ENCODE results near the gene ERC2.

Gene ERC2

GRCh38 chr3:56173601-56174000 lies 294.7 kb downstream of the ERC2 start:
- no peak for DNase-seq

DNA sequence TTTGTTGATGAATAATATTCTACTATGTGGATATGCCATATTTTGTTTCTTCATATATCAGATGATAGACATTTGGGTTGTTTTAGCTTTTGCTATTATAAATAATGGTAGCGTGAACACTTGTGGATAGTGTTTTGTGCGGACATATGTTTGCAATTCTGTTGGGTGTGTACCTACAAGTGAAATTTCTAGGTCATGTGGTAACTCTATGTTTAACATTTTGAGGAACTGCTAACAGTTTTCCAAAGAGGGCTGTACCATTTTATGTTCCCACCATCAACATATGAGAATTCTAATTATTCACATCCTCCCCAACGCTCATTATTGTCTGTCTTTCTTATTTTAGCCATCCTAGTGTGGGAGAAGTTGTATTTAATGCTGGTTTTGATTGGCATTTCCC lies 303.8 kb downstream of the ERC2 start:
- DNase-seq, result no peak

DNA sequence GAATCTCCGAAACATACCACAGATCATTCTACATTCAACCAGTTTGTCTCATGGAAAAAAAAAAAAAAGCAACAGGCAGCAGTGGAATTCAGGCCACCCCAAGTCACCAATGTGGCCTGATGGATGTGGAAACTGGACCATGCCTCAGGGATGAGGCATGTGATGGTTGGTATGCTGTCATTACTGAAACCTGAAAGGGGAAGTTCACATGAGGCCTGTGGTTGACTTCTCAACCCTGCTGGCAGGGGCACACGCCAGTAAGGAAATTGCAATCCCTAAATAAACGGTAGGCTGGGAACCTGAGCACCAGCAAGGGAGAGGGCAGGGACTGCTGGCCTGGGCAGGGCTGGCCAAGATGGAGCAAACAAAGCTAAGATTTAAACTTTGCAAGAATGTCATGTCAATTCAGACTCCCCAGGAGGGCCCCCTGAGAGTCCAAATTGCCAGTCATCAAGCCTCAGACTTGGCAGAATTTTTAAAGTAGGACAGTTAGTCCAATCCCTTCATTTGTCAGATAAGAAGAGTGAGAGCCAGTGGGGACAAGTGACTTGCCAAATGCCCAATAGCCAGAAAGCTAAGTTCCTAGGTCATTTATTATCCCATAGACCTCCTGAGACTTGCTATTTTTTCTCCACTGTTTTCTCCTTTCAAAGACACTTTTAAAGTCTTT lies 310.4 kb downstream of the ERC2 start:
- peak; percentile 1 to 7 for DNase-seq

DNA sequence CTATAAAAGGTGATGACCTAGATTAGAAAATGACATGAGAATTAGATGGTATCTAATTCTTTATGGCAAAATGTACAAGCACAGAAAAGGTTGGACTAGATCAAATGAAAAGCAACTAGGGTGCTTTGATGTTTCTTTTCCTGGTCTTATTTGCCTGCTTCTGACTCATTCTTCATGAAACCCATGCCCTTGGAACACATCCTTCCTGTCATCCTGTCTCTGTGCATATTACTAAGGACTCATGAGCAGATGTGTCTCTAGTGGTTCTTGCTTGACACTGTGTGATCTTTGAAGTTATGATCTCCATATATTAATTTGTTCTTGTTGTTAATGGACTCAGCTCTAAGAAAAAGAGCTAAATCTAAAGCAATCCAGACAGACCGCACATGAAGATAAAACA lies 314.0 kb downstream of the ERC2 start:
- no peak for DNase-seq

DNA sequence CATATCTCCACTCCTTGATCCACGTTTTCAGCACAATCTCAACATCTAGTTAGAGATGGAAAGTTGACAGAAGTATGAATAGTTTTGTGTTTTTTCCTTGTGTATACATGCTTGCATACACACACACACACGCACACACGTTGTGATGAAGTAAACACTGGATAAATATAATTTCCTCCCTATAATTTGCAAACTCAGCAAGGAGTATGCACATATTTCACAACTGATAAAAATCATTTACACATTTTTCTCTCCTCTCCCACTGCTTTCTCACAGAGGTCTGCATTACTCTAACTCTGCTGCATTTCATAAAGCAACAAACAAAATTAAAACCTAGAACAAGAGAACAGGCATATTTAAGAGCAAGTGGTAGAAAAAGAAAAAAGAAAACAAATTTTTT lies 320.9 kb downstream of the ERC2 start:
- no peak for DNase-seq

DNA sequence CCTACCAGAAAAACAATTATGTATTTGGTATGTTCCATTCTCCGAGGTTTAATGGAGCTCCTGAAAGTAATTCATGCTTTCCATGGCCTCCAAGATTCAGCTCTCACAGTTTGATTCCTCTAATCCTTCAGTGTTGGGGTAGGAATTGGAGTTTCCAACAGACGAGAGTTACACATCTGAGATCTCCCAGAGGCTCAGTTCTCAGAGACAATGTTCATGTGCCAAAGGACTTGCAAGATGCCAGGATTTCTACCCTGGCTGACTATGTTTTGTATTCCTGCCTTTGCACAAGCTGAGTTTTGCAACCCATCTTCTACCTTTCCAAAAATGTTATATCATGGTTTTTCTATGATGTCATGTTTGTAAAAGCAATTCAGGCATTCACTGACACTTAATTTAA lies 322.9 kb downstream of the ERC2 start:
- no peak for DNase-seq

DNA sequence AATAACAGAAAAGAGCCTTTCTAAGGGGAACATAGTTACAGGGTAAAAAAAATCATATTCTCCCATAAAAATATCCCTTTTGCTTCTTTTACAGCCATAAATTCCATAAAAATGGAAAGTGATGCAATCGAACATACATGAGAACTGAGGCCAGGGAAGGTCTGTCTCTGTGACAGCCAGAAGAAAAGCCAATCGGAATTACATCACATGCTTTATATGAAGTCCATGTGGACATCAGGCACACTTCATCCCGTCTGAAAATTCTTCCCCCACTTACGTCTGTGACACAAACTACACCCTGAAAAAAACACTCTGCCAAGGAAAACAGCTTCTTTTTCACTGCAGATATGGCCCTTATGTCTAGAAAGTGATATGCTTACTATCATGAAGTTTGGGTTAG lies 323.5 kb downstream of the ERC2 start:
- DNase-seq, result no peak

- no peak for DNase-seq
Measured at GRCh38 chr3:56137415-56137814, 330.9 kb downstream of the ERC2 start.

GRCh38 chr3:56136514-56136913 lies 331.8 kb downstream of the ERC2 start:
- no peak for DNase-seq

GRCh38 chr3:56135941-56136340 lies 332.3 kb downstream of the ERC2 start:
- no peak for DNase-seq

GRCh38 chr3:56133423-56133822 lies 334.8 kb downstream of the ERC2 start:
- DNase-seq, result no peak

GRCh38 chr3:56132762-56133161 lies 335.5 kb downstream of the ERC2 start:
- DNase-seq, result no peak

GRCh38 chr3:56131974-56132590 lies 336.2 kb downstream of the ERC2 start:
- no peak for DNase-seq

DNA sequence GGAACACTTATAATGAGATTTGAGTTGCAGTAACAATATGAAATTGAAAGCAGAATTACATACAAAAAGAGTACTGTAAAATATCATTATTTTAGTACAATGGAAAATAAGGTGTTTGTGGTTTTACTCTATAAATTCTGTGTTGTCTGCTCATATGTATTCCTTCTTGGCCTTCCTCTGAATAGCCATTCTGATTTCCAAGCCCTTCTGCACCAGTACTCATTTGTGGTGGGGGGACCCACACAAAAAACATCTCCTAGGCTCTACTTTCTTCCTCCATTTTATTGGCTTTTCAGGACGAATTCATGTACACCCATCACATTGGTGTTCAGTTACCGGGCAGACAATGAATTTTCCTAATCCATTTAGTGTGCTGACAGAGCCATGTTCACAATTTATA lies 338.2 kb downstream of the ERC2 start:
- no peak for DNase-seq

- DNase-seq, result no peak
Measured at GRCh38 chr3:56126632-56127031, 341.6 kb downstream of the ERC2 start.

GRCh38 chr3:56125358-56126005 lies 342.8 kb downstream of the ERC2 start:
- no peak for DNase-seq

GRCh38 chr3:56124546-56124945 lies 343.7 kb downstream of the ERC2 start:
- no peak for DNase-seq

GRCh38 chr3:56123487-56123886 lies 344.8 kb downstream of the ERC2 start:
- no peak for DNase-seq

- no peak for DNase-seq
Measured at GRCh38 chr3:56122911-56123310, 345.4 kb downstream of the ERC2 start.

GRCh38 chr3:56121716-56122115 lies 346.6 kb downstream of the ERC2 start:
- DNase-seq, result no peak

- DNase-seq, result no peak
Measured at GRCh38 chr3:56119575-56120349, 348.5 kb downstream of the ERC2 start.

- DNase-seq, result no peak
Measured at GRCh38 chr3:56118968-56119367, 349.3 kb downstream of the ERC2 start.

GRCh38 chr3:56115698-56116097 lies 352.6 kb downstream of the ERC2 start:
- DNase-seq, result no peak

- no peak for DNase-seq
Measured at GRCh38 chr3:56115199-56115598, 353.1 kb downstream of the ERC2 start.

All from hippocampal formation (tissue), 2 donors.